Epithelial cell of prostate (primary cell): ENCODE data around the gene ALDH3B1.

Experiments
- DNase-seq: peaks from one replicate; pipeline ENCODE4 v3.0.0-alpha.2; 2011; ENCODE audit warnings: low read depth, low spot score
- H3K27ac ChIP-seq: fragments of 450-650 bp; 2 replicates; pipeline ENCODE4 v1.5.1; 2017; ENCODE audit warnings: mild to moderate bottlenecking

Gene ALDH3B1

GRCh38 chr11:67996622-67997474, 13.3 kb upstream of the ALDH3B1 start:
- no peak overlapping the region for H3K27ac ChIP-seq
- DNase-seq = no peak

GRCh38 chr11:67997475-67997921, 12.6 kb upstream of the ALDH3B1 start:
- H3K27ac ChIP-seq = no peak overlapping the region

GRCh38 chr11:67998150-67999045, 11.7 kb upstream of the ALDH3B1 start:
- no peak for DNase-seq
- H3K27ac ChIP-seq = no peak overlapping the region

More at GRCh38 chr11:67997475-67997921, 12.6 kb upstream of the ALDH3B1 start:
- no peak for DNase-seq

DNA sequence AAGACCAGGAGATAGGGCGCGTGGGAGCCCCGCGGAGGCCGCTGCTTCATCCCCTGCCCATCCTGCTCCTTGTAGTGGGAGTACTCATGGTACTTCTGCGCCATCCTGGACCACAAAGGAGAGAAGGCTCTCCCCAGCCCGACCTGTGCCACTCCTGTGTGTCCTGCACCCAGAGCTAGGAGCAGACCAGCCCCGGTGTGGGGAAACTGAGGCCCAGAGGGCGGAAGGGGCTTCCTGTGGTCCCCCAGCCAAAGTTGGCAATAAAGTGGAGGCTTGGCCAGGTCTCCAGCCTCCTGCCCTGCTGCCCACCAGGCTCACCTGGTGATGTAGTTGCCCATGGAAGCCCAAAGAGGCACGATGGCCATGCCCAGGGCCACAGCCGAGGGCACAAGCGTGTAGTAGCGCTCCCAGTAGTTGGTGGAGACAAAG, 10.9 kb upstream of the ALDH3B1 start:
- DNase-seq = no peak
- no peak overlapping the region for H3K27ac ChIP-seq

DNA sequence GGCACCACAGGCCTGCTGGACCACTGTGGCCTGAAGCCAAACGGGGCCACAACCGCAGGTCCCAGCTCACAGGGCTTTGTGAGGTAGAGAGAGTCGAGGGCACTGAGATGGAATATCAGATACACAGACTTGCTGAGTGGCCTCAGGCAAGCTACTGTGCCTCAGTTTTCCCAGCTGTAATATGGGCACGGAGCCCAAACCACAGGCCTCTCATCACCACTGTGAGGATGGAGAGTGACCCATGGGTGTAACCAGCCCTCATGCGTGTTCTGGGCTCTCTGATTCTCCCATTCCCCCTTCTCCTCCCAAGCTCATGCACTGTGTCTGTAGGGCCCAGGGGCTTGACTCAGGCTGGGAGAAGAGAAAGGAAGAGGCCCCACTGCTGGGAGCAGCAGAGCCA, 10.4 kb upstream of the ALDH3B1 start:
- no peak for DNase-seq
- no peak overlapping the region for H3K27ac ChIP-seq

DNA sequence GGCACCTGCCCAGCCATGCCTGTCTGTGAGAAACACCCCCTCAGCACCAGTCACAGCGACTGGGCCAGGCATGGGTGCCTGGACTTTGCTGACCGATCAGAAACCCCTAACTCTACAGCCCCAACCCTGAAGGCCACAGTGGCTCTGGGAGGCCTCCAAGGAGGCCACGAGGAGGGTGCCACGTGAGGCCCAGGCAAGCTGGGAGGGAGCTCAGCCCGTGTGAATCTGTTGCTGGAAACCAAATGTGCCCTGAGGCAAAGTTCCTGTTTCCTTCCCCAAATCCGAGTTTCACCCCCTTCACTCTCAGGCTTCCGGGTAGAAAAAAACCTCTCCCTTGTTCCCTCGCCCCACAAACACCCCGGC, 7.6 kb upstream of the ALDH3B1 start:
- no peak overlapping the region for H3K27ac ChIP-seq
- no peak for DNase-seq

GRCh38 chr11:68002938-68003845, 6.9 kb upstream of the ALDH3B1 start:
- no peak overlapping the region for H3K27ac ChIP-seq
- DNase-seq = no peak

DNA sequence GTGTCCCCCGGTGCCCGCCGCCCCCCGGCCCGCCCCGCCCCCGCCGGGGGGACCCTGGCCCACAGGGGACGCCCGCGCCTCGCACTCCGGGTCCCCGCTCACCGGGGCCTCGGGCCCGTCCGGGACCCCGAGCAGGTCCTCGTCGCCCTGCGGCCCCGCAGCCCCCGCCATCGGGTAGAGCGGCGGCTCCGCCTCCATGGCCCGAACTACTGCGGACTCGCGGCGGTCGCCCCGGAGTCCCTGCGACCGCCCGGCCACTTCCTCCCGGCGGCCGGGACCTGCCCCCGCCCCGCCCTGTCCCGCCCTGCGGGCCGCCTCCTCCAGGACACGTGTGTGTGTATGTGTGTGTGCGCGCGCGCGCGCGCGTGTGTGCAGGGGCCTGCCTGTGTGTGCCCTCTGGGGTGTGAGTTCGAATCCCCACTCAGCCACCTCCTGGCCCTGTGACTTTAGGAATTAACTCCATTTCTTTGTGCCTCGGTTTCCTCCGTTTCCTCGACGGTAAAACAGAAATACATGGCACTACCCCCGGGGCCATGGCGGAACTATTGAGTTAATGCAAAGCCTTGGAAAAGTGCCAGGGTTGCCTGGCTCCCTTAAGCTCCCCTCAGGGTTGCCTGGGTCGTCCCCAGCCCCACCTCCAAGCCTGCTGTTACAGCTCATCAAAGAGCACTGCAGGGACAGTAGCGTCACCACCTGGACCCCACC, 6.1 kb upstream of the ALDH3B1 start, which contains the start of gene UNC93B1:
Gene UNC93B1, minus strand, starts transcription at position 252 of the 705 bp plus-strand sequence. Its CDS starts 54 bp downstream, at position 198.
- DNase-seq = no peak
- H3K27ac ChIP-seq = no peak within 1 kb of the TSS

- DNase-seq = no peak
- no peak overlapping the region for H3K27ac ChIP-seq
Observed at GRCh38 chr11:68004551-68005335, 5.4 kb upstream of the ALDH3B1 start.

DNA sequence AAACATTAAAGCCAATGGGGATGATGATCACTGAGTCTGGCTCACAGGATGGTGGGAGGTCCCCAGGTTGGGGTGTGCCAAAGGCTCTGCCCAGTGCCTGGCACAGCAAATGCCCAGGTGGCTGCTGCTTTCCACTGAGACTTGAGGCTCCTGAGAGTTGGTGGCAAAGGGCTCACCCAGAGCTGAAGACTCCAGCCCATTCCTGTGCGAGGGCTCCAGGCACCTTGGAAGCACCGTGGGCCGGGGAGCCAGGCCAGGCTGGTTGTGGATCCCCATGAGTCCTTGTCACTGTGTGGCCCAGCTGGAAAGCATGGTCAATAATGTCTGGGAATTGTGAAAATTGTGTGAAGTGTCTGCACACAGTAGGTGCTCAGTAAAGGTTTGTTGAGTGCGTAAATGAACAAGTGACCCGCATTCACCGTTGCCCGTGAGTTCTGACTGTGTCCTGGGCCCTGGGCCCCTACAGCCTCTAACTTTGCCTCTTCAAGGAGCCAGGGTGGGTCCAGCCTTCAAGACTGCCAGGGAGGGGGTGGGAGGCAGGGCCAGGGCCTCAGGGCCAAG, 3.4 kb upstream of the ALDH3B1 start:
- no peak for DNase-seq
- H3K27ac ChIP-seq = no peak overlapping the region

DNA sequence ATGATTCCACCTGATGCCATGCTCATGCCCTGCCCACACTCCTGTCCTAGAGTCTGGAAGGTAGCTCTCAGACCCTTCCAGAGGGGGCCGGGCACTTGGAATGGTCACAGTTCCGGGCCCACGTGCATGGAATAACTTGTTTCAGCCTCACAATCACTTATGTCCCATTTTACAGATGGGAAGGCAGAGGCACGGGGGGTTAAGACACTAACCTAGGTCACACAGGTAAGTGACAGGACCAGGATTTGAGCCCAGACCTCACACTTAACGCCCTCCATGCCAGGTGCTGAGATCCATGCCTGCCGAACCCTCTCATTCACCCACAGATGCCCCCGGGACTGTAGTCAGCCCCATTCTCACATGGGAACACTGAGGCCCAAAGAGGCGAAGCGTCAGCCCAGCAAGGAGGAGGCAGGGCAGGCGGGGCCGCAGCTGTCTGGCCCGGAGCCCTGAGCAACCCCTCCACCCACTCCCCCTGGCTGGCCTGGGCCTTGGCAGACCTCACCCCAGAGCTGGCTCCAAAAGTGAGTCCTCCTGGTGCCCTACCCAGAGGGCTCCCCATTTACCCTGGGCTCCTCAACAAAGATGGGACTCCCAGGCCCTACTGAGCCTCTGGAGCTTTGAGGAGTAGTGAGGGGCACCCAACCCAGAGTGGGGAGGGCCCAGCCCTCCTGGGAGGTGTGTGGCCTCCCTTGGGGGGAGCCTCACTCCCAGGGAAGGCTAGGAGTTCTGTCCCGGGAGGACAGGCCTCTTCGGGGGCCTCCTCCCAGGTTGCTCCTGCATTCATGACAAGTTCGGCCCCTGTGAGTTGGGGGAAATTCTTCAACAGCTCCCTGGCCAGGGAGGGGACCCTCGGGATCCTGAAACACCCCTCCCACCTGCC, 2.4 kb upstream of the ALDH3B1 start:
- H3K27ac ChIP-seq = no peak overlapping the region
- no peak for DNase-seq

DNA sequence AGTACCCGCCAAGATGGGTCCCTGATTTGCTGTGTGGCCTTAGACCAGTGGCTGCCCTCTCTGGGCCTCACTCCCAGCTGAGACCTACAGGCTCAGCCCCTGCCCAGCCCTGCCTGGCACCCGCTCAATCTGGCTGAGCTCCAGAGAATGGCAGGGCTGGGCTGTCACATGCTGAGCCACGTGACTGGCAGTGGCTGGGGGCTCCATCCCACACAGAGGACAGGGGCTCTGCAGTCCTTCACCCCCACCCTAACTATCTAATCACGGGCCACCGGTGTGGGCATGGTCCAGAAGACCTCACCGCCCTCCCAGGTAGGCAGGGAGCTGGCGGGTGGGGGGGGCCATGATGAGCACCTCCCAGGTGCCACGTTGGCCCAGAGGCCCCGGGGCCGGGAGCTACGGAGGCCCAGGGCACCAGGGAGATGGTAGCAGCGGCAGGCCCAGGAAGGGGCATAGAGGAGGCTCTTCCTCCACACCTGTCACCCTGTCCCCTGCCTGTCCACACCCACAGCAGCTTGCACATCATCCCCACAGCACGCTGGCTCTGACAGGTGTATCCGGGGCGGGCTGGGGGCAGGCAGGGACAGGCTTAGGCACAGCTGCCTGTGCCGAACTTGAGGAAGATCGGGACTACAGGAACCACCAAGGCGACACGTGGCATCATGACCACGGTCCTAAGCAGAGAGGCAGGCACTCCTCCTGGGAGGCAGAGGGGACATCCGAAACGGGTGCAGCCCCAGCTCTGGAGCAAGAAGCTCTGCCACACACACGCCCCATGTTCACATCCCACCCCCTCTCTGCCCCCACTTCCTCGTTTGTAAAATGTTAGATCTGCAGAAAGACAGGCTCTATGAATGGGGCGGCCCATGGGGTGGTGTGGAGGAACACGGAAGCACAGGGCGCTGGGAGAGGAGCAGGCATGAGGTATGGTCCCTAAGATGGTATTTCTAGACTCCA, 1.5 kb upstream of the ALDH3B1 start:
- no peak for DNase-seq
- H3K27ac ChIP-seq = peak overlapping the region; percentile 68

DNA sequence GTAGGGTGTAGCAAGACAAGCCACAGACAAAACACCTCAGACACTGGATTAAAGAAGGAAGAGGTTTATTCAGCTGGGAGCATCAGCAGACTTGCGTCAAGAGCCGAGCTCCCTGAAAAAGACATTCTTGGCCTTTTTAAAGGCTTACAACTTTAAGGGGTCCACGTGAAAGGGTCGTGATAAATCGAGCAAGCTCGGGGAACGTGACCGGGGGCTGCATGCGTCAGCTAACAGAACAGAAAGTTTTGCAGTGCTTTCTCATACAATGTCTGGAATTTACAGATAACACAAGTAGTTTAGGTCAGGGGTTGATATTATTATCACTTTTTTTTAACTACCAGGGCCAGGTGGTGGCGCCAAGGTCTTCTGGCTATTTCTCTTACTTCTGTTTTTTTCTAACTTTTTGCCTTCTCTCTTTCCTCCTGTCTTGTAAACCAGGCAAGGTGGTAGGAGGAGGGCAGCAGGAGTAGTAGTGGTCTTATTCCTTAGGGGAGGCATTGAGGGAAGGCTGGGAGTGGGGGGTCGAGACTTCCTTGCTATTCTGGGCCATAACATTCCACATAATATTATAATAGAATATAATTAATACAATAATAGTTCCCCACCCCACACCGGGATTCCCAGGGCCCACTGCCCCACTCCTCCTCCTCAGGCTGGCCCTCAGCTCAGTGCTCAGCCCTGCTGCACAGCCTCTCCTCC, 587 bp upstream of the ALDH3B1 start:
- H3K27ac ChIP-seq = peak overlapping the region; percentile 68
- no peak for DNase-seq

DNA sequence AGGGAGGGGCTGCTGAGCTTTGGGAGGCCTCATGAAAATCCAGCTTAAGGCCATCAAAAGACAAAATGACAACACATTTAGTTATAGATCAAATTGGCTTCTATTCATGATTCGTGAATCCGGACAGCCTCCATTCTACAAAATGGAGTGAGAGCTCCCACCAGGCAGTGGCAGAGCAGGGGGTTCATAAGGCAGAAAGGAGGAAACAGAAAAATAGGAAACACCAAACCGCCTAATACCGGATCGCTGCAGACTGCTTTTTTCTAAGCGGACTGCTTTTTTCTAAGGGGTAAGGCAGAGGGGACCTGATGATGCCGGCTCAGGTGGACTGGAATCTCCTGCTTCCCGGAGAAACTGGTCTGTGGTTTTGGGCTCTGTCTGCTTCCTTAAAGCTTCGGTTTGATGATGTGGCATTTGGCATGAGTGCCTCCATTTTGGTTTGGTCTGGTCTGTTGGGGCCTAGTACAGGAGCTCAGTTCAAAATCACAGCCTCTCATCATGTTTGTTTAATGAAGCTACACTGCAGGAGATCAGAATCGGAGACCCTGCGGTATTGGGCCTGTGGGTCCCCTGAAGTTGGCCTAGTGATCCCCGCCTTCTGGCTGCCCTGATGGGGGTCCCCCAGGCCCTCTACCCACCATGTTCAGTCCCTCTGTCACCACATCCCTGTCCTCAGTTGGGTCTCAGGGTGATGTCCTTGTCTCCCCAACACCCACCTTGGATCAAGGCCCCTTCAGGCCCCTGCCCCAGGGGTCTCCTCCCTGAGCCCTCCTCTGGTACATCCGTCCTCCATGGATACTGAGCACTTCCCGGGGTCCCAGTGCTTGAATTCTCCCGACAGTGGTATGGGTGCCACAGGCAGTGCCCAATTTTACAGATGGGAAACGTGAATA, 1.2 kb downstream of the ALDH3B1 start:
- DNase-seq = no peak
- H3K27ac ChIP-seq = peak overlapping the region; percentile 68
